Measurements from ENCODE around the gene SPAG9. TPM values are rescaled to one million over a fixed set of nuclear protein-coding genes. Genes with fewer than 3 reads are reported as not detected.

SPAG9 gene
- total RNA-seq, 1 experiment from 2014 or later, result 90.5 TPM

- CTCF ChIA-PET, result no interaction called here
- Histone ChIP-seq H2AFZ (ENCODE audit: low read length) (no peak overlapping the region), H3K9me2 (replicated peaks; ENCODE audit: low read length) (no peaks in the 10 kb centered on the region), H3F3A (ENCODE audit: low read length, unreplicated experiment) (no peaks in the 10 kb centered on the region), H3K27me3 (ENCODE audit: low read length) (no peaks in the 10 kb centered on the region), H3K36me3 (ENCODE audit: low read depth, low read length) (peaks cover 15% of the 10 kb centered on the region; the same call in 1 of the 2 replicates), H3K79me2 (ENCODE audit: low read length) (no peaks in the 10 kb centered on the region), H3K9ac (ENCODE audit: low read length) (no peak overlapping the region), H3K4me3 (ENCODE audit: low read length) (no peak overlapping the region), H3K4me1 (ENCODE audit: insufficient read depth, low read length) (no peaks in the 10 kb centered on the region), H4K20me1 (ENCODE audit: low read length) (no peaks in the 10 kb centered on the region), H3K9me3 (ENCODE audit: low read length) (no peaks in the 10 kb centered on the region), H3K27ac (ENCODE audit: low read length) (no peak overlapping the region), H3K4me2 (ENCODE audit: low read length) (no peak overlapping the region)
- intact Hi-C loops (cut with micrococcal nuclease), result loop anchor here (5.0 kb wide), 1 partner anchor 51 kb away; no protein-coding TSS in a partner anchor
- BruUV-seq (replicated peaks), result no TSS peak
- TF ChIP-seq CTCF (conservative IDR thresholded peaks at IDR 0.05; ENCODE audit: low read depth, low read length) (no peak), EZH2 (IDR thresholded peaks at IDR 0.05; ENCODE audit: low read length, unreplicated experiment) (no peak), EZH2phosphoT487 (IDR thresholded peaks at IDR 0.05; ENCODE audit: borderline replicate concordance, low read length) (no peak)
- POLR2A ChIA-PET (ENCODE audit: unreplicated experiment), result no interaction called here
- ATAC-seq (no peak; the same call in 1 of the 2 replicates), DNase-seq (no peak)
These were observed 159.1 kb downstream of the SPAG9 start for GRCh38 chr17:50961282-50962220.

GRCh38 chr17:50959341-50959740, 161.3 kb downstream of the SPAG9 start:
- Histone ChIP-seq H3K79me2 (ENCODE audit: low read length) (no peaks in the 10 kb centered on the region), H3K4me1 (ENCODE audit: insufficient read depth, low read length) (no peaks in the 10 kb centered on the region), H3K9me2 (replicated peaks; ENCODE audit: low read length) (no peaks in the 10 kb centered on the region), H2AFZ (ENCODE audit: low read length) (no peak overlapping the region), H3K9ac (ENCODE audit: low read length) (no peak overlapping the region), H3K27me3 (ENCODE audit: low read length) (no peaks in the 10 kb centered on the region), H3F3A (ENCODE audit: low read length, unreplicated experiment) (no peaks in the 10 kb centered on the region), H3K4me3 (ENCODE audit: low read length) (no peak overlapping the region), H3K27ac (ENCODE audit: low read length) (no peak overlapping the region), H4K20me1 (ENCODE audit: low read length) (no peaks in the 10 kb centered on the region), H3K4me2 (ENCODE audit: low read length) (no peak overlapping the region), H3K9me3 (ENCODE audit: low read length) (no peaks in the 10 kb centered on the region), H3K36me3 (ENCODE audit: low read depth, low read length) (no peaks in the 10 kb centered on the region; the same call in 1 of the 2 replicates)
- CTCF ChIA-PET, result no interaction called here
- POLR2A ChIA-PET (ENCODE audit: unreplicated experiment), result no interaction called here
- no peak for ATAC-seq
- BruUV-seq (replicated peaks), result no TSS peak
- TF ChIP-seq EZH2 (IDR thresholded peaks at IDR 0.05; ENCODE audit: low read length, unreplicated experiment), result no peak
- TF ChIP-seq EZH2phosphoT487 (IDR thresholded peaks at IDR 0.05; ENCODE audit: borderline replicate concordance, low read length), result no peak
- TF ChIP-seq CTCF (conservative IDR thresholded peaks at IDR 0.05; ENCODE audit: low read depth, low read length), result no peak
- DNase-seq, result no peak
- intact Hi-C loops (cut with micrococcal nuclease), result no loop called here
